ENCODE data around the gene EPSTI1. TPM values are rescaled to one million over a fixed set of nuclear protein-coding genes. Genes with fewer than 3 reads are reported as not detected.
A peak's percentile ranks its signal among the peaks of the same experiment; 100 is the strongest.

The EPSTI1 gene
- total and polyA plus RNA-seq, 4 donors = 3.7 to 20.1 (median 15.2) TPM

DNA sequence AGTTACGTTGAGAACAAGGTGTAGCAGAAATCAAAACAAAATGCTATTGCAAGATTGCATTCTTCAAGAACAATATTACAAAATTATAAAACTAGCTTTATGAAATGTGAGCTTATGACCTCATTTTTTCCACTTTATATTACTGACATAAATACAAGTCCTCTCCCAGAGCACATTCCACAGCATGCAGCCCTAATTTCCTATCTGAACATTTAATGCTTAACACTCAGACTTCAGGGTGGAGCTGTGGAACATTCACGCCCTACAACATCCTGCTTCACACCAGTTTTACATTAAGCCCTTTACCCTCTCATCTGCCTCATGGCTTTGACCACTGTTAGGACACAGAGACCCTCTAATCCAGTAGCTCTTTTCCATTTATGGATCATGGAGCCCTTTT, 65.5 kb downstream of the EPSTI1 start:
- TF ChIP-seq, protein P1, sequence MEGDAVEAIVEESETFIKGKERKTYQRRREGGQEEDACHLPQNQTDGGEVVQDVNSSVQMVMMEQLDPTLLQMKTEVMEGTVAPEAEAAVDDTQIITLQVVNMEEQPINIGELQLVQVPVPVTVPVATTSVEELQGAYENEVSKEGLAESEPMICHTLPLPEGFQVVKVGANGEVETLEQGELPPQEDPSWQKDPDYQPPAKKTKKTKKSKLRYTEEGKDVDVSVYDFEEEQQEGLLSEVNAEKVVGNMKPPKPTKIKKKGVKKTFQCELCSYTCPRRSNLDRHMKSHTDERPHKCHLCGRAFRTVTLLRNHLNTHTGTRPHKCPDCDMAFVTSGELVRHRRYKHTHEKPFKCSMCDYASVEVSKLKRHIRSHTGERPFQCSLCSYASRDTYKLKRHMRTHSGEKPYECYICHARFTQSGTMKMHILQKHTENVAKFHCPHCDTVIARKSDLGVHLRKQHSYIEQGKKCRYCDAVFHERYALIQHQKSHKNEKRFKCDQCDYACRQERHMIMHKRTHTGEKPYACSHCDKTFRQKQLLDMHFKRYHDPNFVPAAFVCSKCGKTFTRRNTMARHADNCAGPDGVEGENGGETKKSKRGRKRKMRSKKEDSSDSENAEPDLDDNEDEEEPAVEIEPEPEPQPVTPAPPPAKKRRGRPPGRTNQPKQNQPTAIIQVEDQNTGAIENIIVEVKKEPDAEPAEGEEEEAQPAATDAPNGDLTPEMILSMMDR (IDR thresholded peaks at IDR 0.05; ENCODE audit: control extremely low read depth, extremely low read depth) = no peak
- WGBS, 2 donors = 88 to 94% methylated on average over 2 of the region's 2 CpGs
- Histone ChIP-seq H3K36me3 (ENCODE audit: control insufficient read depth in 4 of 4, insufficient read depth in 4 of 4, low read length in 4 of 4) (peaks cover 0 to 7% (median 5%) of the 10 kb centered on the region in 4 donors), H3K4me3 (no peak overlapping the region), H3K9me3 (ENCODE audit: control insufficient read depth in 4 of 4, insufficient read depth in 3 of 4, low read length in 3 of 4) (peaks cover 0 to 4% (median under 1%) of the 10 kb centered on the region in 4 donors), H3K9ac (ENCODE audit: insufficient read depth in 1 of 2, low read length in 2 of 2) (no peak overlapping the region), H3K27ac (ENCODE audit: low read depth in 1 of 2, low read length in 1 of 2) (no peak overlapping the region), H3K4me1 (ENCODE audit: control insufficient read depth in 5 of 5, insufficient read depth in 5 of 5, low read length in 5 of 5) (peaks cover 0 to 2% (median 0%) of the 10 kb centered on the region in 5 donors), H3K27me3 (ENCODE audit: control insufficient read depth in 3 of 3, insufficient read depth in 3 of 3, low read length in 2 of 3) (no peaks in the 10 kb centered on the region)
- ATAC-seq (ENCODE audit: insufficient read depth, low FRiP score) (no peak), DNase-seq (peak in 2 of 3 donors; percentile 1 to 10)

DNA sequence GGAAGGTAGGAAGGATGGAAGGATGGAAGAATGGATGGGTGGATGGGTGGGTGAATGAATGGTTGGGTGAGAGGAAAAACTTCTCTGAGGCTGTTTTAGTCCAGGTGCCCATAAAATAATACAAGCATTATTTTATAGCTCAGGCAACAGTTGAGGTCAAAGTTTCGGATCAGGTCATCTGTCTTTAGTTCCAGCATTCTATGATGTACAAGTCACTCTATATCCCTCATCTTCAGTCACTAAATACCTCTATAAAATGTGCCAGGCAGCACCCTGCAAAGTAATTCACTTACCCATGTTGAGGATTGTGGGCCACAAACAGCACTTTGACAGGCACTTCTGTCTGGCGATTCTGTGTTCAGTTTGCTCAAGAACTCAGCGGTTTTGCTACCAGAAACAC, 66.0 kb downstream of the EPSTI1 start:
- DNase-seq = no peak
- Histone ChIP-seq H3K9me3 (ENCODE audit: control insufficient read depth in 4 of 4, insufficient read depth in 3 of 4, low read length in 3 of 4) (peaks cover 0 to 4% (median under 1%) of the 10 kb centered on the region in 4 donors), H3K27me3 (ENCODE audit: control insufficient read depth in 3 of 3, insufficient read depth in 3 of 3, low read length in 2 of 3) (no peaks in the 10 kb centered on the region), H3K9ac (ENCODE audit: insufficient read depth in 1 of 2, low read length in 2 of 2) (no peak overlapping the region), H3K4me1 (ENCODE audit: control insufficient read depth in 5 of 5, insufficient read depth in 5 of 5, low read length in 5 of 5) (peaks cover 0 to 2% (median 0%) of the 10 kb centered on the region in 5 donors), H3K27ac (ENCODE audit: low read depth in 1 of 2, low read length in 1 of 2) (no peak overlapping the region), H3K36me3 (ENCODE audit: control insufficient read depth in 4 of 4, insufficient read depth in 4 of 4, low read length in 4 of 4) (peaks cover 0 to 7% (median 5%) of the 10 kb centered on the region in 4 donors), H3K4me3 (no peak overlapping the region)
- no peak for ATAC-seq (ENCODE audit: insufficient read depth, low FRiP score)
- WGBS, 2 donors = 94 to 95% methylated on average over 3 of the region's 3 CpGs
- TF ChIP-seq, protein P1 (IDR thresholded peaks at IDR 0.05; ENCODE audit: control extremely low read depth, extremely low read depth) = no peak

DNA sequence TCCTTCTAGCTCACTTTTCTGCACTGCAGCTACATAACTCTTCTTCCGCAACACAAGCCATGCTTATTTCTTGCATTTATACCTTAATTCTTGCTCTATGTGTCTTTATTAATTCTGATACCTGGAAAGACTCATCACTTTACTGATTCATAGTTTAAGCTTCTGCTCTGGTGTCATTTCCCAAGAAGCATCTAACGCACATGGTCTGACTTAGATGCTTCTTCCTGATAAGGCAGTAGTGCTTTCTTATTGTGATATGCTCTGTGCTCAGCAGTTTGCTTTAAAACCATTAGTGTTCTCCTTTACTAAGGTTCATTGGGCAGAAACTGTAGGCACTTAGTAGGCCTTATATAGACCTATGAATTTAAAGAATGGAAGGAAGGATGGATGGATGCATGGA, 66.4 kb downstream of the EPSTI1 start:
- H3K4me1 ChIP-seq (ENCODE audit: control insufficient read depth in 5 of 5, insufficient read depth in 5 of 5, low read length in 5 of 5) = peaks cover 0 to 2% (median 0%) of the 10 kb centered on the region in 5 donors
- H3K4me3 ChIP-seq = no peak overlapping the region
- no peaks in the 10 kb centered on the region for H3K27me3 ChIP-seq (ENCODE audit: control insufficient read depth in 3 of 3, insufficient read depth in 3 of 3, low read length in 2 of 3)
- no peak overlapping the region for H3K27ac ChIP-seq (ENCODE audit: low read depth in 1 of 2, low read length in 1 of 2)
- DNase-seq (no peak), ATAC-seq (ENCODE audit: insufficient read depth, low FRiP score) (no peak)
- TF ChIP-seq, protein P1 (IDR thresholded peaks at IDR 0.05; ENCODE audit: control extremely low read depth, extremely low read depth) = no peak
- H3K36me3 ChIP-seq (ENCODE audit: control insufficient read depth in 4 of 4, insufficient read depth in 4 of 4, low read length in 4 of 4) = peaks cover 0 to 7% (median 5%) of the 10 kb centered on the region in 4 donors
- H3K9me3 ChIP-seq (ENCODE audit: control insufficient read depth in 4 of 4, insufficient read depth in 3 of 4, low read length in 3 of 4) = peaks cover 0 to 4% (median under 1%) of the 10 kb centered on the region in 4 donors
- WGBS, 2 donors = 98 to 99% methylated on average over 2 of the region's 2 CpGs
- H3K9ac ChIP-seq (ENCODE audit: insufficient read depth in 1 of 2, low read length in 2 of 2) = no peak overlapping the region

DNA sequence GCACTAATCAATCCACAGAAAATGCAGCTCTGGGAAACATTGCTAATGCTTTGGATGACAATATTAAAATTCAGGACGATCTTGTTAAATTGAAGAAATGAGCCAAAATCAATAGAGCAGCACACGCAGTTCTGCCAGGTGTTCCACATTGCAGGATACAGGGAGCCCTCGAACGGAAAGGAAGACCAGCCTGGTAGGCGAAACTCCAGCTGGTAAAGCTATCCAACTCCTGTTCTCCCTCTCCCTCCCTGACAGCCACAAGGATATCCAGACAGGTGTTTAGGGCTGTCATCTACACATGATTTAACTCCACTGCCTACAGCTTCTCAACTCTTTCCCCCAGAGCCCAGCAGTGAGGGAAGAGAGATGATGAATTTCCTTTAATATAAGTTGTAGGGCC, 67.7 kb downstream of the EPSTI1 start:
- 95 to 97% methylated on average over 5 of the region's 5 CpGs for WGBS, 2 donors
- H3K9me3 ChIP-seq (ENCODE audit: control insufficient read depth in 4 of 4, insufficient read depth in 3 of 4, low read length in 3 of 4) = peaks cover 0 to 4% (median under 1%) of the 10 kb centered on the region in 4 donors
- TF ChIP-seq, protein P1 (IDR thresholded peaks at IDR 0.05; ENCODE audit: control extremely low read depth, extremely low read depth) = no peak
- H3K4me3 ChIP-seq = no peak overlapping the region
- peaks cover 0 to 11% (median 5%) of the 10 kb centered on the region in 4 donors for H3K36me3 ChIP-seq (ENCODE audit: control insufficient read depth in 4 of 4, insufficient read depth in 4 of 4, low read length in 4 of 4)
- no peak overlapping the region for H3K27ac ChIP-seq (ENCODE audit: low read depth in 1 of 2, low read length in 1 of 2)
- no peak for ATAC-seq (ENCODE audit: insufficient read depth, low FRiP score)
- H3K9ac ChIP-seq (ENCODE audit: insufficient read depth in 1 of 2, low read length in 2 of 2) = no peak overlapping the region
- no peak for DNase-seq
- peaks cover 0 to 2% (median 0%) of the 10 kb centered on the region in 5 donors for H3K4me1 ChIP-seq (ENCODE audit: control insufficient read depth in 5 of 5, insufficient read depth in 5 of 5, low read length in 5 of 5)
- H3K27me3 ChIP-seq (ENCODE audit: control insufficient read depth in 3 of 3, insufficient read depth in 3 of 3, low read length in 2 of 3) = no peaks in the 10 kb centered on the region

Measured in lung (tissue), 12 donors.